GM12801 (cell line): ENCODE results near the gene CFP.

Source experiments
- TF ChIP-seq, protein P1 (sequence below): IDR thresholded peaks from one replicate; pipeline ENCODE4 v1.5.1; 2011; ENCODE audit warnings: control low read depth; ENCODE audit not compliant: insufficient read length; ENCODE audit errors: extremely low read depth

CFP gene

DNA sequence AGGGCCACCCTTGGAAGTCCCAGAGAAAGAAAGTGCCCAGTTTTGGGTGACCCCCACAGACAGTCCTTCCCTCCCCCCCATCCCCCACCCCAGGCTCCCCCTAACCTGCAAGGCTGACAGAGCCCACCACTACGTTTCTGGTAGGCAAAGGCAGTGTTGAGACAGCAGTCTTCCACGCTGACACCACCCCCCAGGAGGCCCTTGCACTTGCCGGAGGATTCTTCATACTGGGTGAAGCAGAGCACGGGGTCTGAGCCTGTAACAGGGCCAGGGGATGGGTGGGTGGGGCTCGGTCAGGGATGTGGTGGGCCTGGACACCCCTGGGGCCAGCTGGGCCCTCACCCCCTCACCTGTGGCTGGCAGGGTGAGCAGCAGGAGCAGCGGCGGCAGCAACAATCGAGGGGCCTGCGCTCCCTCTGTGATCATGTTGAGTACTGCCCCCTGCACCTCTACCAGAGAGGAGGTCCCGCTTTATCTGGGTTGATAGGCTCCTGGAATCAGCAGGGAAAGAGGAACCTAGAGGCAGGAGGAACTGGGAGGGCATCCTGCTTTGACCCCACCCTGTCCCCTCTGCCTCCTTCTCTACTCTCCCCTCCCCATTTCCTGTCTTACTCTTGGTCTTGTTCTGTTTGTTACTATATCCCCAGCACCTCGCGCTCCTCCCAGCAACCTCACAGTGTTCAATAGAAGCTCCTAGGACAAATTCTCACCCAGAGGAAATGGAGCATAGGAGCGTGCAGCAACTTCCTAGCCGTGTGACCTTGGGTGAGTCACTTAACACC lies at the start of gene CFP:
CFP (minus strand) TSS at position 512 of the 782 bp plus-strand sequence; CDS start at position 426, 86 bp downstream.
- TF ChIP-seq, protein P1, sequence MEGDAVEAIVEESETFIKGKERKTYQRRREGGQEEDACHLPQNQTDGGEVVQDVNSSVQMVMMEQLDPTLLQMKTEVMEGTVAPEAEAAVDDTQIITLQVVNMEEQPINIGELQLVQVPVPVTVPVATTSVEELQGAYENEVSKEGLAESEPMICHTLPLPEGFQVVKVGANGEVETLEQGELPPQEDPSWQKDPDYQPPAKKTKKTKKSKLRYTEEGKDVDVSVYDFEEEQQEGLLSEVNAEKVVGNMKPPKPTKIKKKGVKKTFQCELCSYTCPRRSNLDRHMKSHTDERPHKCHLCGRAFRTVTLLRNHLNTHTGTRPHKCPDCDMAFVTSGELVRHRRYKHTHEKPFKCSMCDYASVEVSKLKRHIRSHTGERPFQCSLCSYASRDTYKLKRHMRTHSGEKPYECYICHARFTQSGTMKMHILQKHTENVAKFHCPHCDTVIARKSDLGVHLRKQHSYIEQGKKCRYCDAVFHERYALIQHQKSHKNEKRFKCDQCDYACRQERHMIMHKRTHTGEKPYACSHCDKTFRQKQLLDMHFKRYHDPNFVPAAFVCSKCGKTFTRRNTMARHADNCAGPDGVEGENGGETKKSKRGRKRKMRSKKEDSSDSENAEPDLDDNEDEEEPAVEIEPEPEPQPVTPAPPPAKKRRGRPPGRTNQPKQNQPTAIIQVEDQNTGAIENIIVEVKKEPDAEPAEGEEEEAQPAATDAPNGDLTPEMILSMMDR, result no peak

DNA sequence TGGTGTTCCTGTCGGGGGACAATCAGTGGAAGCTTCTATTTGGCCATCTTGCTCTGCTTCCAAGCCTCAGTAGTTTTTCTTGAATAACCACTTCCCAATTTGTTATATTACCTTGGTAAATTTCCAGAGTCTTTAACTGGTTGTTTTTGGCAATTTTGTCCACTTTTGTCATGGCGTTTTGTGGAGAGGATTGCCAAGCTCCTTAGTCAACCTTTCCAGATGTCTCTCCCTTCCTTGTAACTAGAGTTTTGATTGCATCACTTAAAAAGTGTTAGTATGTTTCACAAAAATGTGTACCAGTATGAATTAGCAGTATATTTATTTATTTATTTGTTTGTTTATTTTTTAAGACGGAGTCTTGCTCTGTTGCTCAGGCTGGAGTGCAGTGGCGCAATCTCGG lies 45.0 kb upstream of the CFP start:
- TF ChIP-seq, protein P1, result no peak

DNA sequence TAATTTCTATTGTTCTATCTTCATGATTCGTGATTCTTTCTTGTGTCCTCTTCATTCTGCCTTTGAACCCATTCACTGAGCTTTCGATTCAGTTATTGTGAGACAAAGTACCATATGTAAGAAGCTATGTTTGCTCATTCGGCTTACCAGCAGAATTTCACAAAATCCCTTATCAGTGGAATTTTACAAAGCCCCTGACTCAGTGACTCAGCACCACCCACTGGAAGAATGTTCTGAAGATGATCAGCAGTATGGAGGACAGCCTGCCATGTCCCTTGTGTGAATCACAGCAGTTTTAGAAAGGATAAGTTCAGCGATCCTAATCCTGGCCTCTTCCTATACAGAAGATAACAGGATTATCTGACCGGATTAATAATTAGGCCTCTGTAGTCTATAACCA lies 35.0 kb upstream of the CFP start:
- TF ChIP-seq, protein P1, result no peak

DNA sequence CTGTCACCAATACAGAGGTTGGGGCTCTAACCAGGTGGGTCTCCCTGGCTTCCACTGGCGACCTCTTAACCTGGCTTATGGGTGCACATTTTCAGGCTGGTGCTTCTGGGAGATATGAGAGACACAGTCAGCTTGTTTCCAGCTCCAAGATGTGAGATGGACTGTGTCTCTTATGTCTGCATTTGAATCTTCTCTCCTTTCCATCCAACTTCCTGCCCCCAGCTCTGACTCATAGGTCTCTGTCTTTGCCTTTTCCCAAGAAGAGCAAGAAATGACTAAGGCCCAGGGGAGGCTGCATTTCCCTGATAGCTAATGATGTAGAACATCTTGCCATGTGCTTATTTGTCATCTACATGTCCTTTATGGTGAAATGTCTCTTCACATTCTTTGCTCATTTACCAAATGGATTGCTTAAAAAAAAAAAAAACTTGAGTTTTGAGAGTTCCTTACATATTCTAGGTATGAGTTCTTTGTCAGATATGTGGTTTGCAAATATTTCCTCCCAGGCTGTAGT lies 32.5 kb upstream of the CFP start:
- TF ChIP-seq, protein P1, result no peak

DNA sequence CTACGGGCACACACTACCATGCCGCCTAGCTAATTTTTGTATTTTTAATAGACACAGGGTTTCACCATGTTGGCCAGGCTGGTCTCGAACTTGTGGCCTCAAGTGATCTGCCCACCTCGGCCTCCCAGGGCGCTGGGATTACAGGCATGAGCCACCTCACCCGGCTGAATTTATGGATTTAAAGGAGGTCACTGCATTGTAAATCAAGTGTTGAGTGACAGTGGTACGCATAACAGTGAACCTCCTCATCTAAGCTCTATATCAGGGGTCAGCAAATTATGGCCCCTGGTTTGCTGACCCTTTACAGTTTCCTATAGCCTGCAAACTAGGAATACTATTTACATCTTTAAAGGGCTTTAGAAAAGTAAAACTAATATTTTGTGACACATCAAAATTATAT lies 31.8 kb upstream of the CFP start:
- TF ChIP-seq, protein P1, result no peak

DNA sequence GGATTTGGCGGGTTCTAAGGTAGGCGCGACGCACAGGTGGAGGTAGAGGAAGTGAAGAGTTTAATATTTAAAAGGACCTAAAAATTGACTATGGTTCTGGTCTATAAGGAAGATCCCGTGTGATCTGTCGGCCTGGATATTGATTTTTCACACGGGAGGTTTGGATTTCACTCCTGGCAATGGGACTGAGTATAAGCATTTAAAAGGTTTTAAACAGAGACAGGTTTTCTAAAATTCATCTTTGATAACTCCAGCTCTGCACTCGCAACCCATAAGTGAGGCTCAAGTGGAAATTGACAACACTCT lies 29.6 kb upstream of the CFP start:
- TF ChIP-seq, protein P1, result no peak

DNA sequence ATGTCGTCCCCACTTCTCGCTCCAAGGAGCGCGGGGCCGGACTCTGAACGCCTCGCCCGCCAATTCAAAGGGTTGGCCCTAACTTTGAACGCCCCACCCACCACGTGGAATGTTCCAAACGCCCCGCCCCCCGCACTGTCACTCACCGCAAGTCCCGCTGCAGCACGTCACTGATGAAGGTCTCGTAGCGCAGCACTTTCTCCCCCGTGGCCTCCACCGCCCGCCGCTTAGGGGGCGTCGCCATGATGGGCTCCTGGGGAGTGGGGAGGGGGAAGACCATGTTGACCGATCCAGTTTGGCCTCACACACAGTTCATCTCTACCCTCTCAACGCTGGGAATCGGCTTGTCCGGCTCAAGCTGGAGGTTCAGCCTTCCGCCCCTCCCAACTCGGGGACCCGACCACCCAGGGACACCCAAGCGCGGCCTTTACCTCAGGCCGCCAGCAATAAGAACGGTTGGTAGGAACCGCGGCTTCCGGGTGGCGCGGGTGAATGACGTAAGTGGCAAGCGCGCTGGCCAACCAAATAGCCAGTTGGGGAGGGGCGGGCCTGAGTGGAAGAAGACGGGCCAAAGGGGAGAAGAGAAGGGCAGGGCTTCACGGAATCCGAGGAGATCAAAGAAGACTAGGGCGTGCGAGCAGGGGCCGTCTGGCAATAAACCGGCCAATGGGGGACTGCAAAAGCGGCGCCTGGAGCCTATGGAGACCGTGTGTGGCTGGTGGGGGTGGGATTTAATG lies 29.1 kb upstream of the CFP start, which contains the start of gene UXT:
UXT (minus strand) TSS at position 497 of the 737 bp plus-strand sequence; CDS start at position 244, 253 bp downstream.
- TF ChIP-seq, protein P1, result no peak
